Ovary (tissue), 3 donors: ENCODE data around the gene YWHAQ.

Source experiments
- EP300 ChIP-seq: sonication (generic); formaldehyde crosslinking; IDR thresholded peaks from one replicate; pipeline ENCODE4 v1.6.1; 2017; ENCODE audit warnings: antibody characterized with exemption
- POLR2A ChIP-seq: fragments of 450-650 bp; IDR thresholded peaks from one replicate; pipeline ENCODE4 v1.6.1; 2017; ENCODE audit warnings: antibody characterized with exemption, mild to moderate bottlenecking, moderate library complexity
- TF ChIP-seq, protein P1 (sequence below), 3 donors: fragments of 450-650 bp in 2 of 3; fragments of 200-600 bp in 1 of 3; IDR thresholded peaks; one replicate each; pipeline versions ENCODE4 v1.5.1 to v1.8.0; 2016 to 2022; ENCODE audit warnings: antibody characterized with exemption in 3 of 3, mild to moderate bottlenecking in 1 of 3
- donor health status: DM: no; HTN: no; CAD: no.

DNA sequence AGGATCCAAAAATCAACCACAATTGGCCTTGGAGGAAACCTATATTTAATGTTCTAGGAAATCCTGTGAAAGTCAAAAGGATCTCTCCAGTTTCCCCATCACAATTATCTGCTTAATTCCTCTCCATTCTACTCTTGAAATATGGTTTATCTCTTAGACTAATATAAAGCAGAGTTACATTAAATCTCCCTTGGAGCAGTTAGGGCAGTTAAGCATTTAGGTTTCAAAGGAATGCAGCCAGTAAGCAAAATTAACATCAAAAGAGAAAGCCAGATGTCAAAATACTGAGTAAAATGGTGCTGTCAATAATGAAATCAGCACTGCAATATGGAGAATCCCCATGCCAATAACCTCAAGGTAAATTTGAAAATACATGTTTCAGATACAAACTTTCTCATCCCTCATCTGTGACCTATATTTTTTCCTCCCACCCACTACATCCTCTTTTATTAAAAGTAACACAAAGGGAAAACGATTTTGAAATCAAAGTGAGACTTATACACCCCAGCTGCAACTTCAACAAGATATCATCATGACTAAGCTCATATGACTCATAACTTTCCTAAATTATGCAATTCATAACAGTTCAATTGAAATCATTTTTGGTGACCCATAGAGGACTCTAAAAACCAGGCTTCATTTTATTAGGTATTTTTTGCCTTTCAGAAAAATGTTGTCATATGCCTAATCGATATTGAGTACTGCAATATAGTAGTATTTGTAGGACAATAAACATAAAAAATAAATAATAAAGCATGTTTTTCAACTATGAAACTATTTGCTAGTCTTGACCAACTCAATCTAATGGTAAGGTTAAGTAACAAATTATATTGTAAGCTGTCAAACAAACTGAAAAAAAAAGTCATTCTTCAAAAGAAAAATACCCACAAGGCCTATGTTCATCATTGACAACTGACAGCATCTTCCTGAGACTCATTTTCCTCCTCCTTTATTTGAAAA, 78.3 kb downstream of the YWHAQ start:
- TF ChIP-seq POLR2A (no peak), EP300 (no peak)
- TF ChIP-seq, protein P1, sequence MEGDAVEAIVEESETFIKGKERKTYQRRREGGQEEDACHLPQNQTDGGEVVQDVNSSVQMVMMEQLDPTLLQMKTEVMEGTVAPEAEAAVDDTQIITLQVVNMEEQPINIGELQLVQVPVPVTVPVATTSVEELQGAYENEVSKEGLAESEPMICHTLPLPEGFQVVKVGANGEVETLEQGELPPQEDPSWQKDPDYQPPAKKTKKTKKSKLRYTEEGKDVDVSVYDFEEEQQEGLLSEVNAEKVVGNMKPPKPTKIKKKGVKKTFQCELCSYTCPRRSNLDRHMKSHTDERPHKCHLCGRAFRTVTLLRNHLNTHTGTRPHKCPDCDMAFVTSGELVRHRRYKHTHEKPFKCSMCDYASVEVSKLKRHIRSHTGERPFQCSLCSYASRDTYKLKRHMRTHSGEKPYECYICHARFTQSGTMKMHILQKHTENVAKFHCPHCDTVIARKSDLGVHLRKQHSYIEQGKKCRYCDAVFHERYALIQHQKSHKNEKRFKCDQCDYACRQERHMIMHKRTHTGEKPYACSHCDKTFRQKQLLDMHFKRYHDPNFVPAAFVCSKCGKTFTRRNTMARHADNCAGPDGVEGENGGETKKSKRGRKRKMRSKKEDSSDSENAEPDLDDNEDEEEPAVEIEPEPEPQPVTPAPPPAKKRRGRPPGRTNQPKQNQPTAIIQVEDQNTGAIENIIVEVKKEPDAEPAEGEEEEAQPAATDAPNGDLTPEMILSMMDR (IDR thresholded peaks at IDR 0.05), result no peak
